ENCODE results near the gene IL26. TPM values are rescaled to one million over a fixed set of nuclear protein-coding genes. Genes with fewer than 3 reads are reported as not detected.
A peak's percentile ranks its signal among the peaks of the same experiment; 100 is the strongest.

Gene IL26
- total RNA-seq, 1 donor from 2014 or later, result 7.7 TPM

DNA sequence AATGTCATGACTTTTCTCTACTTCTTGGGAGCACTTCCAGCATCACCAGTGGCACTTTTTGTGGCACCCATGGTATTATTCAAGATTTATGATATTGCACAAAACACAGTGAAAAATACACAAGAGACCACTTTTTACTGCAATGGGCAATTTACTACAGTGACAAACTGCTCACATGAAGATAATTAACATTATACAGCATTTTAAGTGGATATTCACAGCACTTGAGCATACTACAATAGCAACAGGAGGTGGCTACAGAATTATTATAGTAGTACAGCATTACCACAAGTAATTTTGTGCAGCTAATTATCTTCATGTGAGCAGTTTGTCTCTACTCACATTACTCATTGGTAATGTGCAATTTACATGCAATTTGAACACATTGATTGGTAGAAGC, 18.3 kb downstream of the IL26 start:
- no peak overlapping the region for H3K4me3 Mint-ChIP-seq
- peaks cover 14% of the 10 kb centered on the region for H3K27me3 Mint-ChIP-seq
- H3K9me3 Mint-ChIP-seq, result peaks cover 11% of the 10 kb centered on the region
- intact Hi-C loops (cut with micrococcal nuclease), result no loop called here
- no peak overlapping the region for H3K27ac Mint-ChIP-seq
- H3K36me3 Mint-ChIP-seq (ENCODE audit: low read depth), result peaks cover 4% of the 10 kb centered on the region
- DNase-seq, result peak; percentile 42
- H3K4me1 Mint-ChIP-seq, result peaks cover 26% of the 10 kb centered on the region

- H3K4me3 Mint-ChIP-seq, result no peak overlapping the region
- H3K36me3 Mint-ChIP-seq (ENCODE audit: low read depth), result no peaks in the 10 kb centered on the region
- peaks cover 9% of the 10 kb centered on the region for H3K27me3 Mint-ChIP-seq
- H3K4me1 Mint-ChIP-seq, result peaks cover 20% of the 10 kb centered on the region
- peak; percentile 17 for DNase-seq
- intact Hi-C loops (cut with micrococcal nuclease), result no loop called here
- H3K27ac Mint-ChIP-seq, result no peak overlapping the region
- peaks cover 5% of the 10 kb centered on the region for H3K9me3 Mint-ChIP-seq
Observed at GRCh38 chr12:68206446-68206845, 19.2 kb downstream of the IL26 start.

DNA sequence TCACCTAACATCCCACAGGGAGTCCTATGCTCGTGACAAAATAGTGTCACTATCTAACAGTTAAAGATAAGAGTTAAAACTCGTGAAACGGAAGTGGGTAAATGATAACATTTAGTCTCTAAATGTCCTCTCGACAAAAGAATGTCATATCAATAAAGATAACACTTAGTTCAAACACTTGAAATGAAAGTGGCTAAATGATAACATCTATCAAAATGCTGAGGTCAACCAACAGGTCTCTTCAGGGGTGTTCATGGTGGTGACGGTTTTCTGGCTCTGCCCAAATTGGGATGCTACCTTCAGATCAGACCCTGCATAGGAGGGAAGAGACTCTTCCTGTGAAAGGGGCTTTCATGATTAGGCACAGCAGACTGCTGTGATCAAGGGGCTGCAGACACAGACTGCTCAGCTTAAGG, 22.1 kb downstream of the IL26 start:
- H3K9me3 Mint-ChIP-seq, result peaks cover 4% of the 10 kb centered on the region
- H3K4me3 Mint-ChIP-seq, result no peak overlapping the region
- peaks cover 3% of the 10 kb centered on the region for H3K36me3 Mint-ChIP-seq (ENCODE audit: low read depth)
- H3K27me3 Mint-ChIP-seq, result peaks cover 6% of the 10 kb centered on the region
- peaks cover 36% of the 10 kb centered on the region for H3K4me1 Mint-ChIP-seq
- H3K27ac Mint-ChIP-seq, result no peak overlapping the region
- no peak for DNase-seq
- intact Hi-C loops (cut with micrococcal nuclease), result no loop called here

GRCh38 chr12:68200854-68201253, 24.8 kb downstream of the IL26 start:
- intact Hi-C loops (cut with micrococcal nuclease), result no loop called here
- no peak overlapping the region for H3K4me3 Mint-ChIP-seq
- peak; percentile 64 for DNase-seq
- peaks cover under 1% of the 10 kb centered on the region for H3K27me3 Mint-ChIP-seq
- H3K9me3 Mint-ChIP-seq, result no peaks in the 10 kb centered on the region
- H3K27ac Mint-ChIP-seq, result peak overlapping the region; percentile 63
- peaks cover 41% of the 10 kb centered on the region for H3K4me1 Mint-ChIP-seq
- peaks cover 4% of the 10 kb centered on the region for H3K36me3 Mint-ChIP-seq (ENCODE audit: low read depth)

DNA sequence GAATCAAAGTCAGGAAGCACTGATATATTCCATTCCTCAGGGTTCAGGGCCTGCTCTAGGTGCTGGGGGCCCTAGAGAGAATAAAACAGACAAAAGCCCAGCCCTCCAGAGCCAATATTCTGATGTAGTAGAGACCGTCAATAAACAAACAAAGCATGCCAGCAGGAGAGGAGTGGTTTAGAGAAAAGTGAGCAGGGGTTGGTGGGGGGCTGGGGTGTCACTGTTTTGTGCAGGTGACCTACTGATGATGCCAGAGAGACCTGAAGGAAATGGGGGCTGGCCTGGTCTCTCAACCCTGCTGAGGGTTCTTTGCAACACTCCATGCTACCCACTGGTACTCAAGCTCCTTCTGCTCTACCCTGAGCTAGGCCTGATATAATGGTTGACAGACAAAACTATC, 26.5 kb downstream of the IL26 start:
- Mint-ChIP-seq H3K27ac (peak overlapping the region; percentile 95), H3K4me1 (peaks cover 42% of the 10 kb centered on the region), H3K27me3 (no peaks in the 10 kb centered on the region), H3K9me3 (peaks cover 4% of the 10 kb centered on the region), H3K4me3 (peak overlapping the region; percentile 16), H3K36me3 (ENCODE audit: low read depth) (peaks cover 6% of the 10 kb centered on the region)
- intact Hi-C loops (cut with micrococcal nuclease), result no loop called here
- DNase-seq, result peak; percentile 51

DNA sequence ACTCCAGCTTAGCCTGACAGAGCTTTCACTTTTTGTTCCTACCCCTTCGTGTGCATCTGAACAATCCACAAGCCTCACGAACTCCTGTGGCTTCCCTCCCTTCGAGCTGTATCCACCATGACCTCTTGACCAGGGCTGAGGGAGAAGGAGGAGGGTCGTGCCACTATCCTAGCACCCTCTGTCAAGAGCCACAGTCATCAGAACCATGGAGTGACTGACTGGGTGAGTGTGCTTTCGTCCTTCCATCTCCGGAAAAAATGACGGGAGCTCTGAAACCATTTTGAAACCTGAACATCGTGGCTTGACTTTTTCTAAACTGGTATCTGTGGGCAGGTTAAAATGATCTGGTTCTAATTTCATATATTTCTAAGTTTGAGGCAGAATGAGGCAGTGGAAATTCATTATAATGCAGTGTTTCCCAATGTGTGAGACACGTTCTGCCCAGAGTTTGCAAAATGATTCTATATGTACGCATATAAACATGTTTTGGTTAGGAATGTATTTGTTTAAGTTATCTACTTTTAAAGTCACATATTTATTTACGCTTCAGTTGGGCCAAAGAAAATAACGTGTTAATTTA, 27.0 kb downstream of the IL26 start:
- Mint-ChIP-seq H3K4me3 (peak overlapping the region; percentile 61), H3K36me3 (ENCODE audit: low read depth) (peaks cover 6% of the 10 kb centered on the region), H3K27ac (peak overlapping the region; percentile 95), H3K27me3 (no peaks in the 10 kb centered on the region), H3K9me3 (peaks cover 7% of the 10 kb centered on the region), H3K4me1 (peaks cover 43% of the 10 kb centered on the region)
- peak; percentile 58 for DNase-seq
- intact Hi-C loops (cut with micrococcal nuclease), result loop anchor here (1.0 kb wide), 1 partner anchor 8 kb away; no protein-coding TSS in a partner anchor

- intact Hi-C loops (cut with micrococcal nuclease), result loop anchor here (1.0 kb wide), 1 partner anchor 8 kb away; no protein-coding TSS in a partner anchor
- Mint-ChIP-seq H3K9me3 (peaks cover 18% of the 10 kb centered on the region), H3K4me1 (peaks cover 25% of the 10 kb centered on the region), H3K4me3 (peak overlapping the region; percentile 47), H3K27me3 (no peaks in the 10 kb centered on the region), H3K27ac (peak overlapping the region; percentile 82), H3K36me3 (ENCODE audit: low read depth) (peaks cover 2% of the 10 kb centered on the region)
- no peak for DNase-seq
Observed at GRCh38 chr12:68190301-68190700, 35.3 kb downstream of the IL26 start.

DNA sequence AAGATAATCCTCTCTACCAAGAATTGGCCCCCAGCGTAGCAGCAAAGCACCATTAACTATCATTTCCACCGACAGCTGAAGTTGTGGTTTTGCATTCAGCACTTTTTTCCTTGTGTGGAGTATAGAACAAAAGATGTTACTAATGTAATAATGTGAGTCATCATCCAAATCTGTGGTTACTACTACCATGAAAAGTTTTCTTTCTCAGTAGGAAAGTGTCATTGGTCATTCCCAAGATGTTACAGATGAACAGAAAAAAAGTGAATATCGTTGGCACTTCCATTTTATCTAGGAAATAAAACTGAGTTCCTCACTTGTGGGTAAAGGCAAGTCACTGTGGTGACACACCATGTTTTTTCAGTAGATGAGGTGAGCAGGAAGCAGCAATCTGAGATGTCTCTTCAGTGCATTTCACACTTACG, 35.8 kb downstream of the IL26 start:
- peak overlapping the region; percentile 31 for H3K4me3 Mint-ChIP-seq
- H3K27ac Mint-ChIP-seq, result peak overlapping the region; percentile 77
- DNase-seq, result peak; percentile 78
- H3K27me3 Mint-ChIP-seq, result no peaks in the 10 kb centered on the region
- peaks cover 18% of the 10 kb centered on the region for H3K9me3 Mint-ChIP-seq
- peaks cover 25% of the 10 kb centered on the region for H3K4me1 Mint-ChIP-seq
- peaks cover 2% of the 10 kb centered on the region for H3K36me3 Mint-ChIP-seq (ENCODE audit: low read depth)
- intact Hi-C loops (cut with micrococcal nuclease), result loop anchor here (1.0 to 10.0 kb wide), 5 partner anchors 8 to 555 kb away; no protein-coding TSS in a partner anchor

GRCh38 chr12:68185598-68185997, 40.0 kb downstream of the IL26 start:
- peaks cover 33% of the 10 kb centered on the region for H3K4me1 Mint-ChIP-seq
- no peak for DNase-seq
- H3K9me3 Mint-ChIP-seq, result peaks cover 11% of the 10 kb centered on the region
- intact Hi-C loops (cut with micrococcal nuclease), result loop anchor here (10.0 kb wide), 1 partner anchor 551 kb away; no protein-coding TSS in a partner anchor
- H3K27me3 Mint-ChIP-seq, result no peaks in the 10 kb centered on the region
- H3K4me3 Mint-ChIP-seq, result no peak overlapping the region
- peaks cover 2% of the 10 kb centered on the region for H3K36me3 Mint-ChIP-seq (ENCODE audit: low read depth)
- no peak overlapping the region for H3K27ac Mint-ChIP-seq

- Mint-ChIP-seq H3K9me3 (peaks cover 5% of the 10 kb centered on the region), H3K27ac (peak overlapping the region; percentile 79), H3K27me3 (no peaks in the 10 kb centered on the region), H3K4me3 (peak overlapping the region; percentile 37), H3K36me3 (ENCODE audit: low read depth) (peaks cover 2% of the 10 kb centered on the region), H3K4me1 (peaks cover 47% of the 10 kb centered on the region)
- intact Hi-C loops (cut with micrococcal nuclease), result loop anchor here (1.0 to 10.0 kb wide), 3 partner anchors 8 to 546 kb away; no protein-coding TSS in a partner anchor
- DNase-seq, result peak; percentile 89
Observed at GRCh38 chr12:68180792-68181744, 44.5 kb downstream of the IL26 start.

GRCh38 chr12:68178774-68179439, 46.7 kb downstream of the IL26 start:
- DNase-seq, result no peak
- Mint-ChIP-seq H3K4me1 (peaks cover 66% of the 10 kb centered on the region), H3K36me3 (ENCODE audit: low read depth) (peaks cover 2% of the 10 kb centered on the region), H3K4me3 (peak overlapping the region; percentile 25), H3K27me3 (no peaks in the 10 kb centered on the region), H3K27ac (peak overlapping the region; percentile 63), H3K9me3 (peaks cover 11% of the 10 kb centered on the region)
- intact Hi-C loops (cut with micrococcal nuclease), result loop anchor here (5.0 kb wide), 1 partner anchor 137 kb away; no protein-coding TSS in a partner anchor

DNA sequence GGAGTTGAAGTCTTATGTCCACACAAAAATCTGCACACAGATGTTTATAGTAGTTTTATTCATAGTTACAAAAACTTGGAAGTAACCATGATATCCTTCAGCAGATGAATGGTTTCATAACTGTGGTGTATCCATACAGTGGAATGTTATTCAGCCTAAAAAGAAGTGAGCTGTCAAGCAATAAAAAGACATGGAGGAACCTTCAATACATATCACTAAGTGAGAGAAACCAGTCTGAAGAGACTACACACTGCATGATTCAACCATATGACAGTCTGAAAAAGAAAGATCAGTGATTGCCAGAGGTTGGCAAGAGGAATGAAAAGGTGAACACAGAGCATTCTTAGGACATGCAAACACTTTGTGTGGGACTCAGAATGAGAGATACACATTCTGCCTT, 47.4 kb downstream of the IL26 start:
- H3K4me1 Mint-ChIP-seq, result peaks cover 66% of the 10 kb centered on the region
- H3K27me3 Mint-ChIP-seq, result no peaks in the 10 kb centered on the region
- peak overlapping the region; percentile 46 for H3K27ac Mint-ChIP-seq
- H3K9me3 Mint-ChIP-seq, result peaks cover 11% of the 10 kb centered on the region
- H3K36me3 Mint-ChIP-seq (ENCODE audit: low read depth), result peaks cover 2% of the 10 kb centered on the region
- no peak overlapping the region for H3K4me3 Mint-ChIP-seq
- intact Hi-C loops (cut with micrococcal nuclease), result loop anchor here (5.0 kb wide), 1 partner anchor 136 kb away; no protein-coding TSS in a partner anchor
- no peak for DNase-seq

DNA sequence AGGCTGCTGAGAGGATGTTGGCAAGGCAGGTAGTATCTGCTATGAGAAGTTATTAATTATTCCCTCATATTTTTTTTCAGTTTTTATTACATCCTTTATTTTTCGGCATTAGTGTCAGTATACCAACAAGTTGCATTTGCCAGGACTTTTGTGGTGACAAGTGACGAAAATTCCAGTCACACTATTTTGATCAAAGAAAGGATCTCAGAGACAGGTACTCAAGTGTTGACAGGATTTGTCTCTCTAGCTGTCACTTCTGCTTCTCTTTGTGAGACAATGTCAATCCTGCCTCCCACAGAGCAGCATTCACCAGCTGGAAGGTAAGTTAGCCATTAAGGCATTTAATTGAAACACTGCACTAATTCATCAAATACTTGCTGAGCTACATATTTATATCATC, 48.0 kb downstream of the IL26 start:
- Mint-ChIP-seq H3K4me3 (peak overlapping the region; percentile 37), H3K36me3 (ENCODE audit: low read depth) (peaks cover 2% of the 10 kb centered on the region), H3K9me3 (peaks cover 11% of the 10 kb centered on the region), H3K27me3 (no peaks in the 10 kb centered on the region), H3K4me1 (peaks cover 66% of the 10 kb centered on the region), H3K27ac (peak overlapping the region; percentile 46)
- DNase-seq, result no peak
- intact Hi-C loops (cut with micrococcal nuclease), result loop anchor here (5.0 kb wide), 1 partner anchor 135 kb away; no protein-coding TSS in a partner anchor

Data from activated CD4-positive, alpha-beta T cell treated with anti-CD3 and anti-CD28 coated beads, Interleukin-2, amount 10 ng/mL, durations not matched to agents 24 days and 14 days (primary cell).